Activated T-helper 1 cell treated with anti-CD3 and anti-CD28 coated beads, Interleukin-12 subunit alpha, Interleukin-12 subunit beta, Interleukin-2, Interleukin-4 antibody, amounts not matched to agents 30 ng/mL and 10 ng/mL and 1 ng/mL, durations not matched to agents 14 hours and 24 hours and 36 hours (primary cell): ENCODE data around the gene MUC2. TPM values are rescaled to one million over a fixed set of nuclear protein-coding genes. Genes with fewer than 3 reads are reported as not detected.

ENCODE experiments used
- DNase-seq: peaks from one replicate; pipeline ENCODE4 v3.0.0; 2021; ENCODE audit warnings: low spot score
- H3K27ac Mint-ChIP-seq: one replicate; pipeline ENCODE4 v1.8.0; 2021; ENCODE audit warnings: mild to moderate bottlenecking, mixed read lengths
- H3K27me3 Mint-ChIP-seq: one replicate; pipeline ENCODE4 v1.8.0; 2022; ENCODE audit warnings: mild to moderate bottlenecking, moderate library complexity, mixed read lengths; ENCODE audit not compliant: insufficient read depth
- H3K36me3 Mint-ChIP-seq: one replicate; pipeline ENCODE4 v1.8.0; 2021; ENCODE audit warnings: low read depth, mixed read lengths
- H3K4me1 Mint-ChIP-seq: one replicate; pipeline ENCODE4 v1.8.0; 2021; ENCODE audit warnings: low read depth, mixed read lengths
- H3K4me3 Mint-ChIP-seq: one replicate; pipeline ENCODE4 v1.8.0; 2021; ENCODE audit warnings: mild to moderate bottlenecking, moderate library complexity, mixed read lengths
- H3K9me3 Mint-ChIP-seq: one replicate; pipeline ENCODE4 v1.8.0; 2021; ENCODE audit warnings: mixed read lengths
- intact Hi-C: fragments of 100-400 bp; cut with micrococcal nuclease; formaldehyde crosslinking; loops from one replicate; pipeline ENCODE4 v1.15.1; 2024
- total RNA-seq: library from RNA; stranded (reverse); gene quantifications from 2 replicates; pipeline ENCODE4 v1.2.3, GENCODE V29; 2022

Gene MUC2
- total RNA-seq, 1 donor from 2014 or later: not detected

- intact Hi-C loops: loop anchor here (1.0 to 2.0 kb wide), 3 partner anchors 125 to 202 kb away; partner anchors contain the start of genes AP2A2 and CHID1
- Mint-ChIP-seq H3K4me1 (no peaks in the 10 kb centered on the region), H3K4me3 (no peak overlapping the region), H3K27ac (no peak overlapping the region), H3K36me3 (no peaks in the 10 kb centered on the region), H3K9me3 (no peaks in the 10 kb centered on the region), H3K27me3 (peaks cover 8% of the 10 kb centered on the region)
- DNase-seq: peak; percentile 63
Observed at GRCh38 chr11:1050581-1051355, 23.9 kb upstream of the MUC2 start.

DNA sequence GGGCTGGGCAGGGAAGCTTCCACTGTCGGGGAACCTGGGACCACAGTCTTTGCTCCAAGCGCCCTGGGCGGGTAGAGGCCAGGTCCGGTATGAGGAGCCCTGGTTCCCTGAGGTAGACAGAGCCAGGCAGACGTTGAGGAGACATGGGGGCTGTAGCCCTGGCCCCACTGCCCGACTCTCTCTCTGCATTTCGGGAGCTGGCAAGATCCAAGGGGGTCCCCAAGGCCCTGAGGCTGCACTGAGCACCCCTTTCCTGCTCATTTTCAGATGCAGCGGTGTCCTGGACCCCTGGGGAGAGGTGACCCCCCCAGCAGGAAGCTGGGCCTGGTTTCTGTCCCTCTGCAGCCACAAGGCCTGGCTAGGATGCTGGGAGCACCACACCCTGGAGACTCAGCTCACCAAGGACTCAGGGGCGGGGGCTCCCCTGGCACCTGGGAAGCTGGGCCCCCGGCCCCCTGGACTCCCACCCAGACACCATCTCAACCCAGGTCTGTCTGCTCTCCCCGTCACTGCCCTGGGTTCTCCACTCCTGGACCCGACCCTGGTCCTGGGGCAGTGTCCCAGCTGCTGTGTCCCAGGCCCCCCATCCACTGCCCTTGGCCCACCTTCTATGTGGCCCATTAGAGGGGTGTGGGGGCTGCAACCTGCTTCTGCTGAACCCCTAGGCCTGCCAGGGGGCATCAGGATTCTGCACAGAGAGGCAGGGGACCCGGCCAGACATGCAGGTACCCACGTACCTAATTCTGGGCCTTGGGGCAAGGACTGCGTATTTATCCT lies 23.1 kb upstream of the MUC2 start:
- intact Hi-C loops: loop anchor here (1.0 to 2.0 kb wide), 3 partner anchors 126 to 203 kb away; partner anchors contain the start of genes AP2A2 and CHID1
- Mint-ChIP-seq H3K36me3 (no peaks in the 10 kb centered on the region), H3K4me3 (no peak overlapping the region), H3K4me1 (no peaks in the 10 kb centered on the region), H3K9me3 (no peaks in the 10 kb centered on the region), H3K27ac (no peak overlapping the region), H3K27me3 (peaks cover 5% of the 10 kb centered on the region)
- DNase-seq: no peak

DNA sequence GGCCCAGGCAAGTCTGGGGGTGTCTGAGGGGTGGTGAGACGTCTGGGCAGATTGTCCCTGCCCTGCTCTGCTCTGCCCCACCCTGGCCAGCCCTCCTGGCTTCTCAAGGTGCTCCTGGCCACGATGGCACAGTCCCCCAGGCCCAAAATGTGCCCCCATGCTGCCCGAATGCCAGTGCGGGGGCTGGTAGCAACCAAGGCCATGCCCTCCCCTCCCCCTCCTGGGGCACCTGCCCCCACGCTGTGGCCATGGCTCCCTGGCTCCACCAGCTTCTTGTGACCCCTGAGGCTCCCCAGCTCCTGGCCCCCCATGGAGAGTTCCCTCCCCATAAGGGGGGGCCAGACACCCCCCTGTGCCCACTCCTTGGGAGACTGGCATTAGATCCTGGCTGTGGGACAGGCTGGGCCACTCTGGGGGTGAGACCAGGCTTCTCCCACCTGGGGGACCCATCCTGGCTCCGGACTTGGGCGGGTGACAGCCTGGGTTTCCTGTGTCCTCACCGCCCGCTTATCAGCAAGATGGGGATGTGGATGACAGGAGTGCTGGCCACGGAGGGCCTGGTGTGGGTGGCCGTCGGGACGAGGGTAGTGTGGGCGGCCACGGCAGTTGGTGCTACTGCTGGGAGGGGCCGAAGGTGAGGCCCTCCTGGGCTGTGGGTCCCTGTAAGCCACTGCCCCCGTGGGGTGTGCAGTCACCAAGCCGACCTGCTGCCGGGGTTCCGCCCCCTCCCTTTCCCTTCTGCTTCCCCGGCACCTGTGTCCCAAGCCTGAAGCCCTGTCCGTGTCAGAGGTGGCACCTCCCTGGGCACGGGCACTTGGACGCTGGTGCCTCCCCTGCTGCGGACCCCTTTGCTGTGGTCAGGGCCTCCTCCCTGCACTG lies 22.3 kb upstream of the MUC2 start:
- DNase-seq: no peak
- no peak overlapping the region for H3K27ac Mint-ChIP-seq
- no peak overlapping the region for H3K4me3 Mint-ChIP-seq
- peaks cover 3% of the 10 kb centered on the region for H3K27me3 Mint-ChIP-seq
- no peaks in the 10 kb centered on the region for H3K9me3 Mint-ChIP-seq
- no peaks in the 10 kb centered on the region for H3K4me1 Mint-ChIP-seq
- no peaks in the 10 kb centered on the region for H3K36me3 Mint-ChIP-seq
- intact Hi-C loops: no loop called here

DNA sequence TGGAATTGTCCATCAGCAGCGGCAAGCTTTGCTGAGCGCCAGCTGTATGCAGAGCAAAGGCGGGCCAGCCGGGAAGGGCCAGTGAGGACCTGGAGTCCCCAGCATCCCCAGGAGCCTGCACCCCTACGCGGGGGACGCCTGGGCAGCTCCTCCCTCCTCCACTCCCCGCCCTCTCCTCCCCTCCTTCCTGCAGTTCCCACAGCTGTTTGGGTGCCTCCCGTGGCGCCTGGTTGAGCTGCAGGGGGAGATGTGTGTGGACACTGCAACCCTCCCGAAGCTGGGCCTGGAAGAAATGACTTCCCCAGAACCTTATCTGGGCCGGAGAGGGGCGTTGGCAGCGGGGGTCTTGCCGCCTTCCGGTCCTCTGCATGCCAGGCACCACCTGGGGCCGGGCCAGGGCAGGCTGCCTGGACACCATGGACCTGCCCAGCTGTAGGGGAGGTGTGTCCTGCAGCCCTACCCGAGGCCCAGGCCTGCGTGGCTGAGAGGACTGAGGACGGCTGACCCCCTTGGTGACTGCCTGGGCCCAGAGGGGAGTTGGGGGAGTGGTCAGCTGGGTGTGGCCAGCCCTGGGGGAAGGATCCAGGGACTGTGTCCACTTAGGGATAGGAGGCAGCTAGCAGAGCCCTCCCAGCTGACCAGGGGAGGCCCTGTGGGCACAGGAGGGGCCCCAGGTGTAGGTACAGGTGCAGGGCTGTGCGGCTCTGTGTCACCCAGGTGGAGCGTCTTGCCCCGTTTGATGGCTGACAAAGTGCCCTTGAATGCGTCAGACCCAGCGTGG lies 21.4 kb upstream of the MUC2 start:
- no peak for DNase-seq
- H3K4me1 Mint-ChIP-seq: no peaks in the 10 kb centered on the region

GRCh38 chr11:1054143-1055108 lies 20.2 kb upstream of the MUC2 start:
- intact Hi-C loops: no loop called here
- H3K27me3 Mint-ChIP-seq: no peaks in the 10 kb centered on the region
- no peak overlapping the region for H3K4me3 Mint-ChIP-seq
- no peak for DNase-seq
- no peaks in the 10 kb centered on the region for H3K9me3 Mint-ChIP-seq
- no peaks in the 10 kb centered on the region for H3K36me3 Mint-ChIP-seq
- H3K27ac Mint-ChIP-seq: no peak overlapping the region
- H3K4me1 Mint-ChIP-seq: no peaks in the 10 kb centered on the region

More for the DNA sequence above, 21.4 kb upstream of the MUC2 start:
- no peaks in the 10 kb centered on the region for H3K9me3 Mint-ChIP-seq
- intact Hi-C loops: no loop called here
- H3K27me3 Mint-ChIP-seq: peaks cover 3% of the 10 kb centered on the region
- H3K36me3 Mint-ChIP-seq: no peaks in the 10 kb centered on the region
- no peak overlapping the region for H3K4me3 Mint-ChIP-seq
- no peak overlapping the region for H3K27ac Mint-ChIP-seq

GRCh38 chr11:1055109-1055703 lies 19.5 kb upstream of the MUC2 start:
- Mint-ChIP-seq H3K27ac (no peak overlapping the region), H3K4me1 (no peaks in the 10 kb centered on the region), H3K27me3 (no peaks in the 10 kb centered on the region), H3K4me3 (no peak overlapping the region), H3K36me3 (no peaks in the 10 kb centered on the region), H3K9me3 (no peaks in the 10 kb centered on the region)
- DNase-seq: no peak
- intact Hi-C loops: no loop called here

DNA sequence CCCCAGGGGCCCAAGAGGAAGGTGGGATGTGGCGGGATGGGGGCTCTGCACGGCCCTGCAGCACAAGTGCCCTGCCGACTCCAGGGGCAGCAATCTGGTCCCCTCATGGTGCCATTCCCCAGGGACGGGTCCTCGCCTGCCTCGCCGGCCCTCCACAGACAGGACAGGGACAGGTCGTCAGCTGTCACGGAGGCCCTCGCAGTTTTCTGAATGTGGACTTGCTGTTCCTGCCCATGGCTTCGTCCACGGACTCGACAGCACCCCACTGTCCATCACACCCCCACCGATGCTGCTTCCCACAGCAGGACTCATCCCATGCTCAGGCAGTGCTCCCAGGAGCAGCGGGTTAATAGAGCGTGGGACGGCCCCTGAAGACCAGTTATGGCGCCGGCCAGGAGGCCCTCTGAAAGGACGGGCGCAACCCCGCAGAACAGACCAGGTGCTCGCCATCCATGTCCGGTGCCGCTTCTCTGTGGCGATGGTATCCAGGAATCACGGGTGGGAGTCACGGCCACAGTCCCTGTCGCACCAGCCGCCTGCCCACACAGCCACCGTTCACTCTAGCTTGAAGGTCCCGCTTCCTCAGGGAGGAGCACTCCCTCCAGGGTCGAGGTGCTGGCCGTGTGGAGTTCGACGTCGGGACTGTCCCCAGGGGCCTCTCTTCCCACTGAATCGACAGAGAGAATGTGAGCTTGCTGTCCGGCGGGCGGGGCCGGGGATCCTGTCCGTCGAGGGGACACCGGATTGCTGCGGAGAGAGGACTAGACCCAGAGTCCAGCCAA lies 18.5 kb upstream of the MUC2 start:
- intact Hi-C loops: no loop called here
- Mint-ChIP-seq H3K27ac (no peak overlapping the region), H3K9me3 (no peaks in the 10 kb centered on the region), H3K4me1 (no peaks in the 10 kb centered on the region), H3K36me3 (no peaks in the 10 kb centered on the region), H3K4me3 (no peak overlapping the region), H3K27me3 (no peaks in the 10 kb centered on the region)
- no peak for DNase-seq

- no peaks in the 10 kb centered on the region for H3K36me3 Mint-ChIP-seq
- peaks cover 2% of the 10 kb centered on the region for H3K27me3 Mint-ChIP-seq
- H3K4me1 Mint-ChIP-seq: no peaks in the 10 kb centered on the region
- H3K9me3 Mint-ChIP-seq: peaks cover 5% of the 10 kb centered on the region
- DNase-seq: no peak
- H3K27ac Mint-ChIP-seq: no peak overlapping the region
- intact Hi-C loops: no loop called here
- no peak overlapping the region for H3K4me3 Mint-ChIP-seq
Observed at GRCh38 chr11:1057806-1058205, 16.9 kb upstream of the MUC2 start.

- peaks cover 5% of the 10 kb centered on the region for H3K9me3 Mint-ChIP-seq
- H3K4me3 Mint-ChIP-seq: no peak overlapping the region
- DNase-seq: no peak
- intact Hi-C loops: no loop called here
- H3K27ac Mint-ChIP-seq: no peak overlapping the region
- H3K36me3 Mint-ChIP-seq: no peaks in the 10 kb centered on the region
- no peaks in the 10 kb centered on the region for H3K4me1 Mint-ChIP-seq
- H3K27me3 Mint-ChIP-seq: peaks cover 2% of the 10 kb centered on the region
Observed at GRCh38 chr11:1059759-1060158, 14.9 kb upstream of the MUC2 start.

GRCh38 chr11:1060410-1060809 lies 14.3 kb upstream of the MUC2 start:
- Mint-ChIP-seq H3K27me3 (peaks cover 2% of the 10 kb centered on the region), H3K36me3 (no peaks in the 10 kb centered on the region), H3K4me1 (no peaks in the 10 kb centered on the region), H3K27ac (no peak overlapping the region), H3K4me3 (no peak overlapping the region), H3K9me3 (peaks cover 5% of the 10 kb centered on the region)
- intact Hi-C loops: no loop called here
- no peak for DNase-seq
